SK-N-SH (cell line): ENCODE measurements around the gene CEP95. TPM values are rescaled to one million over a fixed set of nuclear protein-coding genes. Genes with fewer than 3 reads are reported as not detected.

ENCODE experiments used
- CTCF ChIA-PET: fragments of 300-600, 350-600 bp; formaldehyde crosslinking; extraction: SDS; loops from one replicate; lab custom pipeline; 2021; lab: Yijun Ruan, JAX
- POLR2A ChIA-PET: fragments of 350-600 bp; sonication (Branson Sonifier 250); formaldehyde crosslinking; extraction: SDS; loops from one replicate; lab custom pipeline; 2020; ENCODE audit warnings: antibody characterized with exemption, inconsistent platforms; lab: Yijun Ruan, JAX
- DNase-seq: peaks from one replicate; pipeline ENCODE4 v3.0.0; 2012
- H2AFZ ChIP-seq: fragments of 200-600 bp; sonication (generic); 2 replicates; pipeline ENCODE4 v1.8.1; 2016; ENCODE audit warnings: antibody characterized with exemption, mild to moderate bottlenecking, low read depth
- H3F3A ChIP-seq: fragments of 200-600 bp; sonication (generic); replicated peaks from 2 replicates; pipeline ENCODE3; 2016; ENCODE audit warnings: antibody characterized with exemption, mild to moderate bottlenecking; ENCODE audit not compliant: insufficient read depth
- H3K27ac ChIP-seq, 2 experiments: fragments of 200-500 bp in 1 of 2; fragments of 200-600 bp in 1 of 2; sonication (Bioruptor generic) in 1 of 2; sonication (generic), shearing (Covaris generic) in 1 of 2; 2 replicates each; pipeline versions ENCODE4 v1.5.1 to v1.6.1; 2014 to 2016; ENCODE audit warnings: low read depth in 2 of 2, inconsistent platforms in 1 of 2, low read length in 1 of 2, mild to moderate bottlenecking in 1 of 2, mixed read lengths in 1 of 2
- H3K27me3 ChIP-seq: fragments of 200-600 bp; sonication (generic), shearing (Covaris generic); 2 replicates; pipeline ENCODE4 v1.6.1; 2016; ENCODE audit warnings: mixed run types; ENCODE audit not compliant: insufficient read depth
- H3K36me3 ChIP-seq, 2 experiments: fragments of 200-500 bp in 1 of 2; fragments of 200-600 bp in 1 of 2; sonication (Bioruptor generic) in 1 of 2; sonication (generic) in 1 of 2; replicated peaks in 1 of 2; 2 replicates each; pipeline versions ENCODE3 to v1.5.1; 2014 to 2016; ENCODE audit warnings: low read length in 1 of 2, mild to moderate bottlenecking in 1 of 2; ENCODE audit not compliant: insufficient read depth in 2 of 2, control insufficient read depth in 1 of 2
- H3K4me1 ChIP-seq, 2 experiments: fragments of 200-500 bp in 1 of 2; fragments of 200-600 bp in 1 of 2; sonication (Bioruptor generic) in 1 of 2; sonication (generic), shearing (Covaris generic) in 1 of 2; 2 replicates each; pipeline versions ENCODE4 v1.5.1 to v1.6.1; 2014 to 2016; ENCODE audit warnings: low read depth in 1 of 2, low read length in 1 of 2, mixed run types in 1 of 2; ENCODE audit not compliant: insufficient read depth in 2 of 2, control insufficient read depth in 1 of 2
- H3K4me2 ChIP-seq: fragments of 200-600 bp; sonication (generic), shearing (Covaris generic); 2 replicates; pipeline ENCODE4 v1.6.1; 2017; ENCODE audit warnings: mixed run types
- H3K4me3 ChIP-seq, 2 experiments: fragments of 200-500 bp in 1 of 2; fragments of 200-600 bp in 1 of 2; sonication (Bioruptor generic) in 1 of 2; sonication (generic), shearing (Covaris generic) in 1 of 2; 2 replicates each; pipeline versions ENCODE4 v1.5.1 to v1.8.1; 2014 to 2016; ENCODE audit warnings: low read depth in 2 of 2, inconsistent platforms in 1 of 2, low read length in 1 of 2, mild to moderate bottlenecking in 1 of 2, mixed read lengths in 1 of 2, moderate library complexity in 1 of 2
- H3K79me2 ChIP-seq: fragments of 200-600 bp; sonication (generic); 2 replicates; pipeline ENCODE4 v1.8.1; 2017; ENCODE audit warnings: mild to moderate bottlenecking; ENCODE audit not compliant: insufficient read depth
- H3K9ac ChIP-seq: fragments of 200-600 bp; sonication (generic); 2 replicates; pipeline ENCODE4 v1.6.1; 2017; ENCODE audit warnings: mixed run types
- H3K9me2 ChIP-seq: fragments of 200-600 bp; sonication (generic); 2 replicates; pipeline ENCODE4 v1.6.1; 2017; ENCODE audit warnings: mixed run types
- H3K9me3 ChIP-seq: fragments of 200-600 bp; sonication (generic); 2 replicates; pipeline ENCODE4 v1.6.1; 2017; ENCODE audit warnings: mixed run types, mild to moderate bottlenecking, moderate library complexity
- H4K20me1 ChIP-seq: fragments of 200-600 bp; sonication (generic); 2 replicates; pipeline ENCODE4 v1.6.1; 2017; ENCODE audit warnings: mild to moderate bottlenecking, mixed run types; ENCODE audit not compliant: insufficient read depth
- EP300 ChIP-seq, 2 experiments: IDR thresholded peaks; 2 replicates each; pipeline versions ENCODE4 v1.4.0 to v1.6.1; 2012; ENCODE audit warnings: borderline replicate concordance in 1 of 2, low read depth in 1 of 2, low read length in 1 of 2
- EZH2phosphoT487 ChIP-seq: fragments of 200-600 bp; sonication (generic); IDR thresholded peaks from 2 replicates; pipeline ENCODE4 v1.6.1; 2017; ENCODE audit warnings: low read depth, mixed run types, mild to moderate bottlenecking, antibody characterized with exemption, moderate library complexity, borderline replicate concordance
- FOSL2 ChIP-seq: IDR thresholded peaks from 2 replicates; pipeline ENCODE4 v1.4.0; 2012; ENCODE audit warnings: low read depth, mild to moderate bottlenecking, moderate library complexity, borderline replicate concordance
- FOXJ3 ChIP-seq: sonication (generic); formaldehyde crosslinking; IDR thresholded peaks from 2 replicates; pipeline ENCODE4 v1.5.1; 2020; ENCODE audit warnings: mild to moderate bottlenecking, missing genetic modification reagents
- MAX ChIP-seq: IDR thresholded peaks from 2 replicates; pipeline ENCODE4 v1.4.0; 2012; ENCODE audit warnings: low read depth
- NRF1 ChIP-seq: IDR thresholded peaks from 2 replicates; pipeline ENCODE4 v1.6.1; 2012; ENCODE audit warnings: low read depth, mild to moderate bottlenecking, low read length
- POLR2AphosphoS5 ChIP-seq: IDR thresholded peaks from 2 replicates; pipeline ENCODE4 v1.6.1; 2012; ENCODE audit warnings: low read depth, low read length
- RXRA ChIP-seq: IDR thresholded peaks from 2 replicates; pipeline ENCODE4 v1.4.0; 2012; ENCODE audit warnings: low read depth, mild to moderate bottlenecking, borderline replicate concordance
- SMC3 ChIP-seq: IDR thresholded peaks from 2 replicates; pipeline ENCODE4 v1.6.1; 2012; ENCODE audit warnings: low read depth, low read length, improper control_type of control experiment
- USF1 ChIP-seq: IDR thresholded peaks from 2 replicates; pipeline ENCODE4 v1.4.0; 2012; ENCODE audit warnings: low read depth, borderline replicate concordance
- USF2 ChIP-seq: fragments of 150-350 bp; IDR thresholded peaks from 2 replicates; pipeline ENCODE4 v1.6.1; 2017; ENCODE audit warnings: antibody characterized with exemption, low read length, low read depth, borderline replicate concordance
- YY1 ChIP-seq: IDR thresholded peaks from 2 replicates; pipeline ENCODE4 v1.4.0; 2012; ENCODE audit warnings: low read depth, mild to moderate bottlenecking
- ZBTB33 ChIP-seq: IDR thresholded peaks from 2 replicates; pipeline ENCODE4 v1.4.0; 2012; ENCODE audit warnings: low read depth, borderline replicate concordance
- WGBS: methylation state at CpG from one replicate; pipeline ENCODE4 v1.1.6; 2017; ENCODE audit warnings: low lambda C conversion rate; 5-methylcytosine and 5-hydroxymethylcytosine counted together
- polyA plus RNA-seq, 3 experiments: library from polyadenylated mRNA; depleted of rRNA; stranded (reverse); fragments of >200 nt; gene quantifications; 2 replicates each; pipeline ENCODE4 v1.2.3, GENCODE V29; 2012

Gene CEP95
- polyA plus RNA-seq, 1 of the 3 experiments (the other 2 are of a cell fraction) = 30.8 TPM

- 0 out of 2 replicates have a peak, but pooled peaks have one; percentile 7 for TF ChIP-seq POLR2AphosphoS5
- TF ChIP-seq MAX = no peak
- no peak for TF ChIP-seq NRF1
- no peak for TF ChIP-seq SMC3
- no peak for TF ChIP-seq FOSL2
- TF ChIP-seq RXRA = no peak
- TF ChIP-seq YY1 = no peak
- no peak for TF ChIP-seq USF1
- TF ChIP-seq USF2 = 0 out of 2 replicates have a peak, but pooled peaks have one; percentile 24
- TF ChIP-seq ZBTB33 = no peak
- no peak for TF ChIP-seq FOXJ3 (CRISPR knock-in tag)
- TF ChIP-seq EP300 (IDR thresholded peaks at IDR 0.05; ENCODE audit: borderline replicate concordance in 1 of 2, low read depth in 1 of 2, low read length in 1 of 2) = no peak
- TF ChIP-seq EZH2phosphoT487 = no peak
- H2AFZ ChIP-seq = no peak overlapping the region
- H3F3A ChIP-seq = peaks cover 60% of the 10 kb centered on the region
- peak overlapping the region; percentile 98 to 100 for H3K27ac ChIP-seq
- DNase-seq = no peak
- no peaks in the 10 kb centered on the region for H3K9me2 ChIP-seq
- peak overlapping the region; percentile 100 for H3K9ac ChIP-seq
- H3K9me3 ChIP-seq = no peaks in the 10 kb centered on the region
- H3K4me2 ChIP-seq = peak overlapping the region; percentile 86
- H3K79me2 ChIP-seq = peaks cover 93% of the 10 kb centered on the region
- H3K27me3 ChIP-seq = no peaks in the 10 kb centered on the region
- H3K36me3 ChIP-seq = peaks cover 65 to 68% of the 10 kb centered on the region in 2 experiments
- peaks cover 30 to 40% of the 10 kb centered on the region in 2 experiments for H3K4me1 ChIP-seq
- POLR2A ChIA-PET = interaction anchor here (0.5 to 4.1 kb wide), 18 partner anchors 9 to 677 kb away, joined by 3 to 140 read pairs (median 4); partner anchors contain the start of genes FTSJ3, POLG2, PSMC5 and SMURF2
- CTCF ChIA-PET = interaction anchor here (0.7 to 13.6 kb wide), 9 partner anchors 8 to 664 kb away, joined by 3 to 122 read pairs (median 4); partner anchors contain the start of gene POLG2
- H4K20me1 ChIP-seq = peaks cover 79% of the 10 kb centered on the region
- WGBS = 1% methylated on average over 13 of the region's 13 CpGs
- H3K4me3 ChIP-seq = peak overlapping the region; percentile 74 to 96
Observed at GRCh38 chr17:64504769-64505339, 1.9 kb upstream of the CEP95 start.
